ENCODE measurements around the gene PCMT1.
"Not testable (repeated sequence)": the region's sequence is repeated elsewhere in the genome, so short reads cannot be mapped to it uniquely, and the experiment has no call there.

Gene PCMT1

GRCh38 chr6:149751239-149751638 is 1.7 kb downstream of the PCMT1 start:
- DNase-seq, result no peak

- not testable (repeated sequence) for DNase-seq
Measured at GRCh38 chr6:149751920-149752319, 2.4 kb downstream of the PCMT1 start.

GRCh38 chr6:149752600-149753373 is 3.2 kb downstream of the PCMT1 start:
- no peak for DNase-seq

- not testable (repeated sequence) for DNase-seq
Measured at GRCh38 chr6:149753374-149753637, 3.8 kb downstream of the PCMT1 start.

DNA sequence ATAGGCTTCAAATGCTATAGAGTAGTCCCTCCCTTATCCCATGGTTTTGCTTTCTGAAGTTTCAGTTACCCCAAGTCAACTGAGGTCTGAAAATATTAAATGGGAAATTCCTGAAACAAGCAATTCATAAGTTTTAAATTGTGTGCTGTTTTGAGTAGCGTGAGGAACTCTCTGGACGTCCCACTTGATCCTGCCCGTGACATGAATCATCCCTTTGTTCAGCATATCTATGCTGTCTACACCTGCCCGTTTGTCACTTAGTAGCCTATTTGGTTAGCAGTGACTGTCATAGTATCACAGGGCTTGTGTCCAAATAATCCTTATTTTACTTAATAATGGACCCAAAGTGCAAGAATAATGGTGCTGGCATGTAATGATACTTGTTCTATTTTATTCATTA is 5.0 kb downstream of the PCMT1 start:
- no peak for DNase-seq

GRCh38 chr6:149755300-149756260 is 6.0 kb downstream of the PCMT1 start:
- DNase-seq, result peak in 1 of 2 donors; percentile 34

- no peak for DNase-seq
Measured at GRCh38 chr6:149756261-149756636, 6.7 kb downstream of the PCMT1 start.

DNA sequence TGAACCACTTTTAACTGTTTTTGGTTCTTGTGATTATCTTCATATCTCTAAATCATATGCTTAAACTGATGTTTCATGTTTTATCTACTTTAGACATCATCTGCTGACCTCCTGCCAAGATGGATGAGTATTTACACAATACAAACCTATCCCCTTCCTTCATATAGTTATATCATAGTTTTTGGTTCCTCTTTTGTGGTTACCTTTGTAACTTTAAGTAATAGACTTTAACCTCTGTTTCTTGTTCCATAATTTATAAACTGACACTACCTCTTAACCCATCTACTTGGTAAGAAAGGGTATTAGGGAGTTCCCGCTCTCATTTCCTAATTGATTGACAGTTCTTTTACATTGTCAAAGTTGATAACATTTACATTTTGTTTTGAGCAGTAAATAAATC is 11.9 kb downstream of the PCMT1 start:
- DNase-seq, result no peak

DNA sequence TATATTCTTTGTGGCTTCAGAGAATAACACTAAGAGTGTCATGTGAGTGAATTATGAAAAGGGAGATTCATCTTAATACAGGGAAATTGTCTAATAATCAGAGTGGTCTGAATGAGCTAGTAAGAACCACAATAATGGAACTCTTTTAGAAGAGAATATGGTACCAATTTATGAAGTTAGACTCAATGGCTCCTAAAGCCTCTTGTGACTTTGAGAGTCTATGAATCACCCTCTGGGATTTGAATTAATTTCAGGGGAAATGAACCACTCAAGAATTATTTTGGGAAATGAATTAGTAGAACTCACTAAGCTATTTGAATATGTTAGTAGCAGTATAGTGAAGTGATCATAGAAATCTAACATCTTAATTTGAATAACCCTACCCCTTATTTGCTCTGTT is 14.3 kb downstream of the PCMT1 start:
- no peak for DNase-seq

DNA sequence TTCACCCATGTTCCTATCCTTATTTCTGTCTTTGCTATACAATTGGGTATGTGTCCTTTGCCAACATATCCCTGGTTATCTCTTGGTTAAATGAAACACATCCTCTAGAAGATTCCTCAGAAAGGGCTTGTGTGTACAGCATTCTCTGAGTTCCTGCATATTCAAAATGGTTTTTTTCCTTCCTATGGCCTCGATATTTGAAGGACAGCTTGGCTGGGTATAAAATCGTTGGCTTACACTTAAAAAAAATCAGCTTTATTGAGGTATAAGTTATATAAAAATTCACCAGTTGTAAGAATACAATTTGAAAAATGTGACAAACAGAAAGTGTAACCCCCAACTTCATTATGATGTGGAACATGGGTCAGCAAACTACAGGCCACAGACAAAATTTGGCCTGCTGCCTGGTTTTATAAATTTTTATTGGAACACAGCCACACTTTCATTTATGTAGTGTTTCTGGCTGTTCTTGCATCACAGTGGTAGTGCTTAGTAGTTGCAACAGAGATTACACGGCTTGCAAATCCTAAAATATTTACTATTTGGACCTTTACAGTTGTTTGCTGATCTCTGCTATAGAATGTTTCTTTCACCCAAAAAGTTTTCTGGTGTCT is 16.7 kb downstream of the PCMT1 start:
- DNase-seq, result no peak

DNA sequence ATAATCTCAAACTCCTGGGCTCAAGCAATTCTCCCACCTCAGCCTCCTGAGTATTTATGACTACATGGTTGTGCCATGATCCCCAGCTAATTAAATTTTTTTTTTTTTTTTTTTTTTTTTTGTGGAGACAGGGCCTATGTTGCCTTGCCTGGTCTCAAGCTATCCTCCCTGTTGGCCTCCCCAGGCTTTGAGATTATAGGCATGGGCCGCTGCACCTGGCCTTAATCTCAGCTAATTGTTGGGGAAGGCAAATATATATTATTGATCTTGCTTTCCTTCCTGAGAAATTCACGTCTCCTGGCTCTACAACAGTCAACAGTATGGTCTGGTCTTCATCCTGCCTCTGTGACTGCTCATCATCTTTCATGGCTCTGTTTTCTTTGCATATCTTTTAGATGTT is 20.1 kb downstream of the PCMT1 start:
- DNase-seq, result no peak

DNA sequence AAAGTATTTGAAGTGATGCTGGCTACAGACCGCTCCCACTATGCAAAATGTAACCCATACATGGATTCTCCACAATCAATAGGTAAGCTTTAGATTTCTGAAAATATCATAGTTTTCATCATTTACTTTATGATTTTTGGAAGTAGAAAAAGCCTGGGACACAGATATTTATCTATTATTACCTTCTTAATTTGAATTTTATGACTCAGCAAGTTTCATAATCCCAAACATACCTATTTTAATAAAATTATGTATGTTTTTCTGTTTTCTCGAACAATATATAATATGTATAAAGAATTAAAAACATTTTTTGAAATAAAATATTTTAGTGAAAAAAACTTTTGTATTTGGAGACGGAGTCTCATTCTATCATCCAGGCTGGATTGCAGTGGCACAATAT is 21.6 kb downstream of the PCMT1 start:
- no peak for DNase-seq

- DNase-seq, result no peak
Measured at GRCh38 chr6:149771925-149772324, 22.4 kb downstream of the PCMT1 start.

DNA sequence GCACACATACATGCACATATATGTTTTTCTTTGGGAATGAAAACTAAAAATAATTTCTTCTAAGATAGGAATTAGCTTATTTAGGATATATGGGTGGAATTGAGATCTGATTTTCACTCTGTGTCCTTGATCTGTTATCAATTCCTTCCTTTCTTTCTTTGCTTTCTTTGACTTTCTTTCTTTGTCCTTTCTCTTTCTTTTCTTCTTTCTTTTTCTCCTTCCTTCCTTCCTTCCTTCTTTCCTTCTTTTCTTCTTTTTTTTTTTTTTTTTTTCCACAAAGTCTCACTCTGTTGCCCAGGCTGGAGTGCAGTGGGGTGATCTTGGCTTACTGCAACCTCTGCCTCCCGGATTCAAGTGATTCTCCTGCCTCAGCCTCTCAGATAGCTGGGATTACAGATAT is 28.1 kb downstream of the PCMT1 start:
- DNase-seq, result no peak

DNA sequence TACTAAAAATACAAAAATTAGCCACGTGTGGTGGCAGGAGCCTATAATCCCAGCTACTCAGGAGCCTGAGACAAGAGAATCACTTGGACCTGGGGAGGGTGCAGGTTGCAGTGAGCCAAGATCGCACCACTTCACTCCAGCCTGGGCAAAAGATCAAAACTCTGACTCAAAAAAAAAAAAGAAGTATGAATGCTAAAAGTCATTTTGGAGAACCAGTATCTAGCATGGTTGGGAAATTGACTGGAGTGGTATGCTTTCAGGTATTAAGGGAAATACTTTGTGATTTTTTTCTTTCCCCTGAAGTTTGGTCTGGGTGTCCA is 30.1 kb downstream of the PCMT1 start:
- DNase-seq, result no peak

DNA sequence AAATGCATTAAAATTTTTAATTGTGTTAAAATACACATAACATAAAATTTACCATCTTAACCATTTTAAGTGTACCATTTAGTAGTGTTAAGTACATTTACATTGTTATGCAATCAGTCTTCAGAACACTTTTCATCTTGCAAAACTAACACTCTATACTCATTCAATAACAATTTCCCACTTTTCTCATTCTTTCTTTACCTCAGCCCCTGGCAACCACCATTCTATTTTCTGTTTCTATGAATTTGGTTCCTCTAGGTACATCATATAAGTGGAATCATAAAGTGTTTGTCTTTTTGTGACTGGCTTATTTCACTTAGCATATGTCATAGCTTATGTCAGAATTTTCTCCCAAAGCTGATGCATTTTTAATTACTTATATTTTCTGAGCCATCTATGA is 32.2 kb downstream of the PCMT1 start:
- DNase-seq, result no peak

- DNase-seq, result no peak
Measured at GRCh38 chr6:149782337-149782736, 32.8 kb downstream of the PCMT1 start.

DNA sequence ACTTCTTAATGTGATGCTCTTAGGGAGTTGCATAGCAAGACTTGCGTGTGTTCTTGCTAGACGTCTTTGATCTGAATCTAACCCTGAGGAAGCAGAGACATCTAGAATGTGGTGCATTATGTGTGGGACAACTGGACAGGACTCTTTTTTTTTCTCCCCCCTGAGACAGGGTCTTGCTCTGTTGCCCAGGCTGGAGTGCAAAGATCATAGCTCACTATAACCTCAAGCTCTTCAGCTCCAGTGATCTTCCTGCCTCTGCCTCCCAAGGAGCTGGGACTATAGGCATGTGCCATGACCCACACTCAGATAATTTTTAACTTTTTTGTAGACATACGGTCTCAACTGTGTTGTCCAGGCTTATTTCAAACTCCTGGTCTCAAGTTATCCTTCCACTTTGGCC is 34.0 kb downstream of the PCMT1 start:
- DNase-seq, result no peak

GRCh38 chr6:149806127-149806526 is 56.6 kb downstream of the PCMT1 start:
- no peak for DNase-seq

DNA sequence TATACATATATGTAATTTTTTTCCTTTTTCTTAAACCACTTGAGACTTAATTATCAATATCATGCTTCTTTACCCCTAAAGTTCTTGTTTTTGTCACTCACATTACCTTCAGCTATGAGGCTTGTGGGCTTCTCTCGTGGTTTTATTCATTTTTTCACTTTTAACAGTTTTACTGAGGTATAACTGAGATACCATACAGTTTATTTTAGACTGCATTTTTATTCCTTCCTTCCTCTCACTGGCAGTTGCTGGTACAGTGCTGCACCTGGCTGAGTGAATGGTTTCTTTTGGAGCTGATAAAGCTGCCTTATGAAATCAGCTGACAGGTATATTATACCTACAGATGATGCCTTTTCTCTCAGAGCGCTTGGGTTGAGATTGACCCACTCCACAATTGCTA is 60.3 kb downstream of the PCMT1 start:
- no peak for DNase-seq

DNA sequence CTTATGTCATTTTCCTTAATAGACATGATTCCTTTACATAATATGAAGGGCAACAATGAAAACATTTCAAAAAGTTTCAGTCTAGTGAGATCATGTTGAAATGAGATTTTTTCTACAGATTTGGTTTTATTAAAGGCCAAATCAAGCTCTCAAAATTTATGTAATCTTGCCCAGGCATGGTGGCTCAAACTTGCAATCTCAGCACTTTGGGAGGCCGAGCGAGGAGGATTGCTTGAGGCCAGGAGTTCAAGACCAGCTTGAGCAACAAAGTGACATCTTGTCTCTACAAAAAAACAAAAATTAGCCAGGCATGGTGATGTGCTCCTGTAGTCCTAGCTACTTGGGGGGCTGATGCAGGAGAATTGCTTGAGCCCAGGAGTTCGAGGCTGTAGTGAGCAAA is 63.8 kb downstream of the PCMT1 start:
- no peak for DNase-seq

DNA sequence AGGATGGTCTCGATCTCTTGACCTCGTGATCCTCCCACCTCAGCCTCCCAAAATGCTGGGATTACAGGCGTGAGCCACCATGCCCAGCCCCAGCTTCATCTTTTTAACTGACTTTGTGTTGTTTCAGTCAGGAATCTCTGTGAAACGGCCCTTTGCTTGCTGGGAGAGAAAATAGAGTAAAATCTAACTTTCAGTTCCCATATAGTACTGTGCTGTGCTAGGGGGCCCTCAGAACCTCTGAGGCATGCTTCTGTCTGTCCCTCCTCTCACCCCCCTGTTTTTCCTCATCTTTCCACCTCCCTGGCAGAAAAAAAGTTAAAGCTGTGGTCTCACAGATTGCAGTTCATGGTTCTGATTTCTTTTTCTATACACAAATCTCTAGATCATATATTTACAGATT is 66.2 kb downstream of the PCMT1 start:
- DNase-seq, result no peak

GRCh38 chr6:149820506-149820905 is 71.0 kb downstream of the PCMT1 start:
- DNase-seq, result no peak

DNA sequence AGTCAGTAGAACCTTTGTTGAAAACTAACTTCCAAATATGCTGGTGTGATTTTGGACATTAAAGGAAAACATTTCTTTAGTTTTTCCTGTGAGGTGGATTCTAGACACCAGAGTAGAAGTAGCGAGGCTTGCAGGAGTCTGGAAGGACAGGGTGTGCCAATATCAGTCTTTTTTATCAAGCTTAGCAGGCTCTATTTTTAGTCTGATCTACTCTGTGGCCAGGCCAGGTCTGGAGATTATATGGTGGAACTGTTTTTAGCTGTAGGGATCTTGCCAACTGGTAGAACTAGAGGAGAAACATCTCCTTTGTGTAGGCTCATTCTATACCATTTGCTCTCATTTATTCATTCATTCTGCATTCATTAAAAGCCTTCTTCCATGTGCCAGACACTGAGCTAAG is 72.0 kb downstream of the PCMT1 start:
- no peak for DNase-seq

Measured in hippocampal formation (tissue), 2 donors.